Measurements from ENCODE around the gene MOB3A. TPM values are rescaled to one million over a fixed set of nuclear protein-coding genes. Genes with fewer than 3 reads are reported as not detected.

Gene MOB3A
- total RNA-seq, 3 donors from 2014 or later (not counting 1 experiment from before 2014, with no cell fraction given), result 239 to 314 (median 246) TPM

- Mint-ChIP-seq H3K4me3 (peak overlapping the region; percentile 99), H3K4me1 (peaks cover 38 to 47% of the 10 kb centered on the region in 2 donors), H3K27me3 (ENCODE audit: low read depth in 2 of 2) (no peaks in the 10 kb centered on the region), H3K9me3 (no peaks in the 10 kb centered on the region), H3K36me3 (no peaks in the 10 kb centered on the region), H3K27ac (peak overlapping the region; percentile 95 to 99)
- DNase-seq, result no peak
- Histone ChIP-seq H3K4me3 (ENCODE audit: low read length) (no peak overlapping the region), H3K4me1 (ENCODE audit: control insufficient read depth, insufficient read depth, low read length) (peaks cover 75% of the 10 kb centered on the region), H3K27me3 (ENCODE audit: control insufficient read depth, insufficient read depth, low read length) (no peaks in the 10 kb centered on the region), H3K27ac (ENCODE audit: low read length) (peak overlapping the region; percentile 17), H3K36me3 (ENCODE audit: control insufficient read depth, insufficient read depth, low read length) (peaks cover 63% of the 10 kb centered on the region), H3K9me3 (ENCODE audit: control insufficient read depth, insufficient read depth, low read length) (no peaks in the 10 kb centered on the region)
- intact Hi-C loops (cut with micrococcal nuclease), result no loop called here
- no peak for TF ChIP-seq CTCF (IDR thresholded peaks at IDR 0.05)
- no peak for ATAC-seq
- 70% methylated on average over 23 of the region's 23 CpGs for WGBS (ENCODE audit: insufficient coverage)
These were observed 16.2 kb downstream of the MOB3A start for GRCh38 chr19:2079865-2080301.

GRCh38 chr19:2079076-2079864 lies 16.9 kb downstream of the MOB3A start:
- Histone ChIP-seq H3K36me3 (ENCODE audit: control insufficient read depth, insufficient read depth, low read length) (peaks cover 66% of the 10 kb centered on the region), H3K9me3 (ENCODE audit: control insufficient read depth, insufficient read depth, low read length) (no peaks in the 10 kb centered on the region), H3K4me3 (ENCODE audit: low read length) (no peak overlapping the region), H3K27me3 (ENCODE audit: control insufficient read depth, insufficient read depth, low read length) (no peaks in the 10 kb centered on the region), H3K27ac (ENCODE audit: low read length) (peak overlapping the region; percentile 11), H3K4me1 (ENCODE audit: control insufficient read depth, insufficient read depth, low read length) (peaks cover 78% of the 10 kb centered on the region)
- DNase-seq, result no peak
- WGBS (ENCODE audit: insufficient coverage), result 87% methylated on average over 32 of the region's 32 CpGs
- Mint-ChIP-seq H3K27ac (peak overlapping the region; percentile 95 to 99), H3K36me3 (no peaks in the 10 kb centered on the region), H3K4me3 (peak overlapping the region; percentile 99), H3K27me3 (ENCODE audit: low read depth in 2 of 2) (no peaks in the 10 kb centered on the region), H3K4me1 (peaks cover 39 to 50% of the 10 kb centered on the region in 2 donors), H3K9me3 (no peaks in the 10 kb centered on the region)
- intact Hi-C loops (cut with micrococcal nuclease), result no loop called here
- no peak for TF ChIP-seq CTCF (IDR thresholded peaks at IDR 0.05)
- ATAC-seq, result no peak

- Histone ChIP-seq H3K27ac (ENCODE audit: low read length) (no peak overlapping the region), H3K27me3 (ENCODE audit: control insufficient read depth, insufficient read depth, low read length) (no peaks in the 10 kb centered on the region)
These were observed 18.1 kb downstream of the MOB3A start for GRCh38 chr19:2077833-2078619.

More at GRCh38 chr19:2077833-2078619, 18.1 kb downstream of the MOB3A start:
- no peak for TF ChIP-seq CTCF (IDR thresholded peaks at IDR 0.05)
- intact Hi-C loops (cut with micrococcal nuclease), result no loop called here
- Mint-ChIP-seq H3K4me1 (peaks cover 35 to 52% of the 10 kb centered on the region in 2 donors), H3K36me3 (no peaks in the 10 kb centered on the region), H3K27ac (peak overlapping the region; percentile 95 to 99), H3K4me3 (no peak overlapping the region), H3K9me3 (no peaks in the 10 kb centered on the region), H3K27me3 (ENCODE audit: low read depth in 2 of 2) (no peaks in the 10 kb centered on the region)
- ATAC-seq (no peak), DNase-seq (no peak)
- Histone ChIP-seq H3K4me3 (ENCODE audit: low read length) (no peak overlapping the region), H3K4me1 (ENCODE audit: control insufficient read depth, insufficient read depth, low read length) (peaks cover 81% of the 10 kb centered on the region), H3K36me3 (ENCODE audit: control insufficient read depth, insufficient read depth, low read length) (peaks cover 76% of the 10 kb centered on the region), H3K9me3 (ENCODE audit: control insufficient read depth, insufficient read depth, low read length) (no peaks in the 10 kb centered on the region)
- 89% methylated on average over 44 of the region's 44 CpGs for WGBS (ENCODE audit: insufficient coverage)

Data from natural killer cell (primary cell).